Measurements from ENCODE around the gene KDM3B. TPM values are rescaled to one million over a fixed set of nuclear protein-coding genes. Genes with fewer than 3 reads are reported as not detected.

The KDM3B gene
- total and polyA plus RNA-seq, 2 donors (not counting 1 experiment from before 2014, with no cell fraction given), result 23.6 to 49.4 TPM

- Histone ChIP-seq H3K9me3 (ENCODE audit: control insufficient read depth, insufficient read depth, low read depth, low read length) (no peaks in the 10 kb centered on the region), H3K4me1 (ENCODE audit: control insufficient read depth, extremely low read depth, insufficient read depth, low read length) (peaks cover 10% of the 10 kb centered on the region), H2AFZ (ENCODE audit: low read length) (peak overlapping the region; percentile 50), H3K79me2 (ENCODE audit: control insufficient read depth, insufficient read depth, low read length) (no peaks in the 10 kb centered on the region), H3K9ac (ENCODE audit: insufficient read depth, low read length) (peak overlapping the region; percentile 38), H3K27me3 (ENCODE audit: control insufficient read depth, insufficient read depth, low read length) (no peaks in the 10 kb centered on the region), H3K36me3 (ENCODE audit: control insufficient read depth, insufficient read depth, low read length) (peaks cover 9% of the 10 kb centered on the region), H3K4me3 (replicated peaks in 1 of 4; ENCODE audit: control extremely low read depth in 1 of 4, insufficient read depth in 1 of 4, low read depth in 3 of 4, low read length in 4 of 4) (peak overlapping the region; percentile 41 to 66 (median 56)), H3K27ac (ENCODE audit: insufficient read depth, low read length) (no peak overlapping the region), H3K4me2 (ENCODE audit: extremely low read depth, insufficient read depth, low read length) (peak overlapping the region; percentile 93), H4K20me1 (ENCODE audit: control insufficient read depth, extremely low read depth, insufficient read depth, low read length) (no peaks in the 10 kb centered on the region)
- DNase-seq (ENCODE audit: low read depth in 2 of 2), result no peak
- no peak for TF ChIP-seq CTCF (conservative IDR thresholded peaks at IDR 0.05 in 1 of 2, IDR thresholded peaks at IDR 0.05 in 1 of 2; ENCODE audit: low read depth in 1 of 2, low read length in 2 of 2)
- TF ChIP-seq EZH2 (IDR thresholded peaks at IDR 0.05; ENCODE audit: low read length, missing control alignments), result no peak
Measured at GRCh38 chr5:138439477-138440158, 87.1 kb downstream of the KDM3B start.

GRCh38 chr5:138440159-138441073, 87.9 kb downstream of the KDM3B start:
- Histone ChIP-seq H3K27ac (ENCODE audit: insufficient read depth, low read length) (no peak overlapping the region), H4K20me1 (ENCODE audit: control insufficient read depth, extremely low read depth, insufficient read depth, low read length) (no peaks in the 10 kb centered on the region), H2AFZ (ENCODE audit: low read length) (no peak overlapping the region), H3K27me3 (ENCODE audit: control insufficient read depth, insufficient read depth, low read length) (no peaks in the 10 kb centered on the region), H3K9ac (ENCODE audit: insufficient read depth, low read length) (no peak overlapping the region), H3K4me3 (replicated peaks in 1 of 4; ENCODE audit: control extremely low read depth in 1 of 4, insufficient read depth in 1 of 4, low read depth in 3 of 4, low read length in 4 of 4) (peak overlapping the region in 2 of 4 experiments; percentile 65 to 66), H3K4me1 (ENCODE audit: control insufficient read depth, extremely low read depth, insufficient read depth, low read length) (peaks cover 10% of the 10 kb centered on the region), H3K79me2 (ENCODE audit: control insufficient read depth, insufficient read depth, low read length) (no peaks in the 10 kb centered on the region), H3K9me3 (ENCODE audit: control insufficient read depth, insufficient read depth, low read depth, low read length) (no peaks in the 10 kb centered on the region), H3K36me3 (ENCODE audit: control insufficient read depth, insufficient read depth, low read length) (peaks cover 5% of the 10 kb centered on the region), H3K4me2 (ENCODE audit: extremely low read depth, insufficient read depth, low read length) (no peak overlapping the region)
- TF ChIP-seq CTCF (conservative IDR thresholded peaks at IDR 0.05 in 1 of 2, IDR thresholded peaks at IDR 0.05 in 1 of 2; ENCODE audit: low read depth in 1 of 2, low read length in 2 of 2), result no peak
- no peak for TF ChIP-seq EZH2 (IDR thresholded peaks at IDR 0.05; ENCODE audit: low read length, missing control alignments)
- DNase-seq (ENCODE audit: low read depth in 2 of 2), result no peak

- Histone ChIP-seq H3K9me3 (ENCODE audit: control insufficient read depth, insufficient read depth, low read depth, low read length) (no peaks in the 10 kb centered on the region), H3K27me3 (ENCODE audit: control insufficient read depth, insufficient read depth, low read length) (no peaks in the 10 kb centered on the region), H3K4me1 (ENCODE audit: control insufficient read depth, extremely low read depth, insufficient read depth, low read length) (peaks cover 10% of the 10 kb centered on the region), H4K20me1 (ENCODE audit: control insufficient read depth, extremely low read depth, insufficient read depth, low read length) (no peaks in the 10 kb centered on the region), H3K79me2 (ENCODE audit: control insufficient read depth, insufficient read depth, low read length) (no peaks in the 10 kb centered on the region), H3K4me3 (replicated peaks in 1 of 4; ENCODE audit: control extremely low read depth in 1 of 4, insufficient read depth in 1 of 4, low read depth in 3 of 4, low read length in 4 of 4) (no peak overlapping the region), H3K4me2 (ENCODE audit: extremely low read depth, insufficient read depth, low read length) (no peak overlapping the region), H2AFZ (ENCODE audit: low read length) (no peak overlapping the region), H3K27ac (ENCODE audit: insufficient read depth, low read length) (no peak overlapping the region), H3K9ac (ENCODE audit: insufficient read depth, low read length) (no peak overlapping the region), H3K36me3 (ENCODE audit: control insufficient read depth, insufficient read depth, low read length) (no peaks in the 10 kb centered on the region)
- no peak for DNase-seq (ENCODE audit: low read depth in 2 of 2)
- TF ChIP-seq EZH2 (IDR thresholded peaks at IDR 0.05; ENCODE audit: low read length, missing control alignments), result no peak
- TF ChIP-seq CTCF (conservative IDR thresholded peaks at IDR 0.05 in 1 of 2, IDR thresholded peaks at IDR 0.05 in 1 of 2; ENCODE audit: low read depth in 1 of 2, low read length in 2 of 2), result no peak
Measured at GRCh38 chr5:138441221-138441620, 88.7 kb downstream of the KDM3B start.
